HG03139 (cell line): ENCODE measurements around the gene ZNF428.

Source experiments
- ATAC-seq: cut with Tn5 transposase; IDR thresholded peaks from one replicate; pipeline ENCODE4 v1.9.1; 2021; ENCODE audit not compliant: unreplicated experiment

ZNF428 gene

GRCh38 chr19:43564800-43565199 is 54.6 kb downstream of the ZNF428 start:
- ATAC-seq, result no peak

GRCh38 chr19:43563816-43564457 is 55.5 kb downstream of the ZNF428 start:
- no peak for ATAC-seq

DNA sequence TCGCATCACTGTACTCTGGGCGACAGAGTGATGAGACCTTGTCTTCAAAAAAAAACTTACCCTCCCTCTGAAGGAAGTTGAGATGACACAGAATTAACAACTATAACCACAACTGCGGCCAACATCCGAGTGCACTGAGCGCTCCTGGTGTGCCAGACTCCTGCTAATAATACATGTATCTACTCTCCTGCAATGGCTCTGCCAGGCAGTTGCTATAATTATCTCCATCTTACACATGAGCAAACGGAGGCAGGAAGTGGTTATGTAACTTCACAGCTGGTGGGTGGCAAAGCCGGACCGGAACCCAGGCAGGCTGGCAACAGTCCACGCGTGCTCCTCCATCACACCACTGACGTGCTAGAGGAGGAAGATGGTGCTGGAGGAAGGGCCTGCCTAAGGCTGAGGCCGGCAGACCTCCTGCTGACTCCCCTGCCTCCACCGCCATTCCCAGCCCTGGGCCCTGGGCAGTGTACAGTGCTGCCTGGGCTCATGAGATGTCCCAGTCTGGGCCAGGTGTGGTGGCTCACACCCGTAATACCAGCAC is 56.7 kb downstream of the ZNF428 start:
- ATAC-seq, result peak; percentile 62

GRCh38 chr19:43562226-43562697 is 57.2 kb downstream of the ZNF428 start:
- no peak for ATAC-seq

- ATAC-seq, result no peak
Measured at GRCh38 chr19:43561139-43561970, 58.1 kb downstream of the ZNF428 start.

DNA sequence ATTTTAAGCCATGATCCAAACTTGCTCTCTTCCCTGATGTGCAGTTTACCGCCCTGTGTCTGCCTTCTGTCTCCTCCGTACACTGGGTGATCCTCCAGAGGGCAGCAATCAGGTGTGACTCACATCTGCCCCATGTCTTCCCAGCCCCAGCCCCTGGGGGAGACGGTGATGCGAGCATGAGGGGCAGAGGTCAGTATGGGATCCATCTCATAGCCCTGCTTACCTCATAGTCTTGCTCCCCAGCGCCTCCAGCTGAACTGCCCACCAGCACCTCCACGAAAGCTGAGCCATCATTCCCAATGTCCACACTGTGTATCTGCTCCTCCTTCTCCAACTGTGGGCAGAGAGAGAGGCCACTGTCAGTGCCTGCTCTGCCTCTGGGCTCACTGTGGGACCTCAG is 58.7 kb downstream of the ZNF428 start:
- no peak for ATAC-seq
